DOHH2 (cell line): ENCODE results near the gene KREMEN2.

Experiments used
- CTCF ChIP-seq: fragments of 200-600 bp; sonication (generic); IDR thresholded peaks from one replicate; pipeline ENCODE4 v1.5.1; 2014; ENCODE audit warnings: antibody characterized with exemption, mild to moderate bottlenecking, low read depth, low read length; ENCODE audit not compliant: poor library complexity, severe bottlenecking
- EZH2phosphoT487 ChIP-seq: fragments of 200-600 bp; sonication (generic); IDR thresholded peaks from 2 replicates; pipeline ENCODE4 v1.6.1; 2017; ENCODE audit warnings: borderline replicate concordance, mild to moderate bottlenecking, antibody characterized with exemption, low read length, moderate library complexity, mixed read lengths

GRCh38 chr16:2987286-2987685 is 23.2 kb downstream of the KREMEN2 start:
- TF ChIP-seq CTCF = no peak
- no peak for TF ChIP-seq EZH2phosphoT487
